Germinal center (tissue), 1 donor: ENCODE data around the gene TANC1.

ENCODE experiments used
- DNase-seq: peaks from one replicate; pipeline ENCODE4 v3.0.0; 2012; ENCODE audit warnings: mixed read lengths, low spot score

The TANC1 gene

GRCh38 chr2:159063677-159064076 is 95.2 kb downstream of the TANC1 start:
- DNase-seq, result no peak

DNA sequence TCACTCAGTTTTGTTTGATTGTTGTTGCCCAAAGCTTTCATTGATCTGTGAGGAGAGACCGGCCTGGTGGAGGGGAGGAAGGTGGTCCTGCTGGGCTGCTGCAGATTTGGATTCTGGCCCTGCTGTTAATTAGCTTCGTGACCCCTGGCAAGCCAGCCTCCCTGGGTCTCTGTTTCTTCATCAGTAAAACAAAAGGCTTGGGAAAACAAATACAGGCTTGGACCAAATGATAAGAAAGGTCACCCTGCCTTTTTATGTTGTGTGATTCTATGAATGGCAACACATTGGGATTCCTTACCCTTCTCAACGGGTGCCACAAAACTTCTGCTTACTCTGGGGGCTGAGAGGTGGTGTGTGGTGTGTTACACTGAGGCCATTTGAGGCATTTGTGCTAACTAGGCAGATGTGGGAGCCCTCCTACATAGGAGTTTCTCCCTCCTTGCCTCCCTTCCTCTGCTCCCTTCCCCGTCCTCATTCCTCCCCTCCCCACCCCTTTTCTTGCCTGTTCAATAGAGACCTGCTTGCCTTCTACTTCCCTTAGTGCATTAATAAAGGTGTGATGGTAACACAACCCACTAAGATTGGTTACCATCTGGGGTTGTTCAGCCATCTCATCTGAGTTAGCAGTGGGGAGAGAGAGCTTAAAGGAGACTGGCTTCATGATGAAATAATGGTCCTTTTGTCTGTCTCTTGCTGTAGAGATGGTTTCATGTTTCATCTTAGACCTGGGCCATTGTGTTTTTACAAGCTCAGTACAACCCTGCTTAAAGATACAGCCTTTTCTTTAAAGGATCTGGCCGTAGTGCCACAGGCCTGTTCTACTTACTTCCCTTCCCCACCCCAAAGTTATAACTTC is 96.2 kb downstream of the TANC1 start:
- DNase-seq, result no peak

GRCh38 chr2:159065313-159065712 is 96.9 kb downstream of the TANC1 start:
- no peak for DNase-seq

- no peak for DNase-seq
Measured at GRCh38 chr2:159065891-159066290, 97.5 kb downstream of the TANC1 start.

DNA sequence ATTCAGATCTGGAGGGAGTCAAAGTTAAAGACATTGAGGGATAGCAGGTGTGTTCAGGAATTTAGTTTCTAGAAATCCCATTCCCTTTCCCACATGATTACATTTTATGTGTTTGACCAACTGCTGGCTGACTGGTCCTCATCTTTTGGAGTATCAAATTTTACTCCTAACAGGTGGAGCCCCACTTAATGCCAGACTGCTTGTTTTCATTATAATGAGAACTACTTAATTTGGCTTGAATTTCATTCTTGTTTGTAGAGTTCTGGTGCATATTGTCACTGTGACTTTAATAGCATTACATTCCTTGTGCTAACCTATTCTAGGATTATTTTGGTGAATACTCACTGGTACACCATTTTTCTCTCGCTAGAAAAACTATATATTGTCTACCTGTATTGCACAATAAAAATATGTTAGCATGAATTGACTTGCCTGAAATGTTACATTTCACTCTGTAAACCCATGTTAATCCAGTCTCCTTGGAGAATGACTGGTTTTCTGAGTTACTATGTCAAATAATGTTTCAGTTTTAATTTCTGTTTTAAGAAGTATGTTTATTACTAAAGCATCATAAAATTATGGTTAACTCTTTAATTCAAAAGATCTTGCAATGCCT is 98.2 kb downstream of the TANC1 start:
- DNase-seq, result no peak

DNA sequence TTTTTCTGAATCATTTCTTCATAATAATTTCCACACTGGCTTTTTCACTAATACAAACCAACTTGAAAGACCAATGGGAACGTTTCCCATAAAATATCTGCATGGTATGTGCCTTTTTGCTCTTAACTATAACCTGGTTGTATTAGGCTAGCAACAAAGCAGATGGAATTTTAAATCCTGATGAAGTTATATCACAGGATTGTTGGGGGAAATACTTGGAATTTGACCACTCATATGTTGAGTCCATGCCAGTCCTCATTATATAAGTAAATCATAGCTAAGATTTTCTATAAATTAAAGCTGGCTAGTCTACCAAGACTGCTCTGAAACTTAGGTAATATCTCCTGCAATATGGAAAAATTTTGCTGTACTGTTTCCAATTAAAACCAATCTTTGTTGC is 99.5 kb downstream of the TANC1 start:
- no peak for DNase-seq

DNA sequence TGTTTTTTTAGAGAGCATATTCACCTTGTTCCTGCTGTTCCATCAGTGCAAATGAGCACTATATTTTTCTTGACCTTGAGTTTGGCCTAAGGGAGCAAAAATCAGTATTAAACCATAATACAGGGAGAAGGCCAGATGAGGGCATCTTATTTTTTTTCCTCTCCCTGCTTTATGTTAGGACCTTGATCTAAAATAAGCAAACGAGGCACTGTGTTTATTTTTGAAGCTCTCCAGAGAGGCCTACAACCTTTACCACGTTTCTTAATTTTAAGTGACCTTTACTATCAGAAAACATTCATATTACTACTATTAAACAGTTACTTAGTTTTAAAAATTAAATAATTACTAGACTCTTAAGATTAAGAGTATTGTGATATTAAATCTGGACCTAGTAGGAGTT is 100.8 kb downstream of the TANC1 start:
- DNase-seq, result no peak

GRCh38 chr2:159070235-159070634 is 101.8 kb downstream of the TANC1 start:
- DNase-seq, result no peak

- no peak for DNase-seq
Measured at GRCh38 chr2:159071190-159071915, 102.9 kb downstream of the TANC1 start.

- DNase-seq, result no peak
Measured at GRCh38 chr2:159072795-159073194, 104.4 kb downstream of the TANC1 start.

DNA sequence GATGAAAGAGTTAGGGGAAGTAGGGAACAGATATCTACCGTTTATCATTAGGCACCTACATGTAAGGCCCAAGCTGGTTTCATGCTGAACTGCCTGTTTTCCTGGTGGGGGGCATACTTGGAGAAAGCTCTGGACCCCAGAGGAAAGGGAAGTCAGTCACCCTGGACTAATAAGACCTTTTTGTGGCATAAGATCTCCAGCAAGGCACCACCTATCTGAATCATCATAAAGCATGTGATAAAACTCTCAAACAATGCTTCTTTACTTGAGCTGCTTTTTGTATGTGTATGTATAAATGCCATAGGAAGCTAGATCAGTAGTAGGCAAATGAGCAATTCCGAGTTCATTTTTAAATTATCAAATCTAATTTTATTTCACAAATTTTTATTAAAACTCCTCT is 104.8 kb downstream of the TANC1 start:
- DNase-seq, result no peak

DNA sequence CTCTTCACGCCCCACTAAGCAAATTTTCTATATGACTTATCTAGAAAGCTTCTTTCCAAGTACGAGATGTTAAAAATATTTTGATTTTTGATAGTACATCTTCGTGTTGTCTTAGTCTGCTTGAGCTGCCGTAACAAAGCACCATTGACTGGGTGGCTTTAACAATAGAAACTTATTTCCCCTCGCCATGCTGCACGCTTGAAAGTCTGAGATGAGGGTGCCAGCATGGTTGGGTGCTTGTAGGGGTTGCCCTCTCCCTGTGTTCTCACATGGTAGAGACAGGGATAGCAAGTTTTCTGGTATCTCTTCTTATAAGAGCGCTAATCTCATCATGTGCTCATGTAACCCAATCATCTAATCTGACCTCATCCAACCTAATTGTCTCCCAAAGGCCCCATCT is 106.2 kb downstream of the TANC1 start:
- no peak for DNase-seq

GRCh38 chr2:159075727-159076126 is 107.3 kb downstream of the TANC1 start:
- DNase-seq, result no peak

DNA sequence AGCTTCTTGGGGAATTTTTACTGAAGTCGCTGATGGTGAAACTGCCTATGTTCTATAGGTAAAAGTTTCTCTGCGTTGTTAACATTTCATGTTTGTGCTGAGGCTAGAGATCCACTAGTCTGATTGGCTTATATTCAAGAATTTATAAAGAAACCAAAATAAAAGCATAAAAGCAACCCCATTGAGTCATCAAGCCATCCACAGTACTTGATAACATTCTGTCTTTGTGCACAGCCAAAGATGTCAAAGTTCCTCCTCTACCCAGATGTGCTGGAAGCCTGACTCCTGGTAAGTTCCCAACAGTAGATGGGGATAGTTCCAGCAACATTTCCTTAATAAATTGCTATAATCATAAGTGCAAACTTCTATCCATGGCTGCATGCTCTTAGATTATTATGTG is 107.8 kb downstream of the TANC1 start:
- no peak for DNase-seq

GRCh38 chr2:159077869-159078268 is 109.4 kb downstream of the TANC1 start:
- no peak for DNase-seq

DNA sequence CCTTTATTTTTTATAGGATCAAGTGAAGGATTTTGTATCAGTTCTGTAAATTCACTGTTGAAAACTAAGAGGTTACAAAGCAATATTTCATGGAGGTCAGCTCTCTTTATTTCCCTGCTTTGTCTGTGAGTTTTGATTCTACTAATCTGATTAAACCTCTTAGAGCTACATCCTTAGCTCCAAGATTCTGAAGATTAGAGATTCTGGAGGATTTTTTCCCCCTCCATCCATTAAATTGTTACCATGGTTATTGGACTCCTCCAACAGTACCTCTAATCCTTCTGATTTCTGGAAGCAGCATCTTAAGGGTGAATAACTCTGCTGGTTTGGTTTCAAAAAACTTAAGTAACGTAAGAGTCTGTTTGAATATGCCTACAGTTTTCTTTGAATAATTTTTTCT is 110.0 kb downstream of the TANC1 start:
- no peak for DNase-seq

- DNase-seq, result no peak
Measured at GRCh38 chr2:159080641-159081040, 112.2 kb downstream of the TANC1 start.

DNA sequence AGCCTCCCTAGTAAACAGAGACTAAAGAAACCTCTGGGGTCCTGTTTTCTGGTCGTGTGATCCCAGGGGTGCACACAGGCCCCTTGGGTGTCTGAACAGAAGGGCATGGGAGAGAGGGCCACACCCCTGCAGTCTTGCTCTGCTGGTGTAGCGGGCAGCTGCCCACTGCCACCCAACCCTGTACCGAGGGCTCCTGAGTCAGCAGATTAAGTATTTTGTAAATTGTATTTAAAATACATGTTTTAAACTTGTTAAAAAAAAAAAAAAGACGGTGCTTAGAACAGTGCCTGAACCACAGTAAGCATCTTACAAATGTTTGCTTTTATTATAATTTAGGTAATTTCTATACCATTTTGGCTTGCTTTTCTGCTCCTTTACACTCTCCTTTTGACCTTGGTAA is 113.7 kb downstream of the TANC1 start:
- DNase-seq, result no peak

GRCh38 chr2:159084384-159085370 is 116.2 kb downstream of the TANC1 start:
- DNase-seq, result no peak

DNA sequence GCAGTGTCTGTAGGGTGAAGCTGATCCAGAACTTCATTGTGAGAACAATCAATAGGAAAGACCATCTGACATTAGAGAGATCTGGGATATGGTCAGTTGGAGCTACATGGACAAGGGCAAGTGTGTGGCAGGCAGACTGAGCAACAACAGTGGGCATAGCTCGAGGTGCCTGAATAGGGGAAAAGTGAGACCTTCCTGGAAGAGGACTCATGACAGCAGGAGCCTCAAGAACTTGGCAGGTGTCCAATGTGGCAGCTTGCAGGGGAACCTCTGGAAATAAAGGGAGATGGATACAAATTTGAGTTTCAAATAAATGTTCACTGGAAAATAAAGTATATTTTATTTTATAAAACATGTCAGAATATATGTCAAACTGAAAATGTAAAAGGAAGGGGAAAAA is 117.9 kb downstream of the TANC1 start:
- no peak for DNase-seq

- no peak for DNase-seq
Measured at GRCh38 chr2:159086826-159087225, 118.4 kb downstream of the TANC1 start.

- DNase-seq, result no peak
Measured at GRCh38 chr2:159088906-159089305, 120.5 kb downstream of the TANC1 start.
